HUES64 (cell line): ENCODE results near the gene SLC43A1.
A peak's percentile ranks its signal among the peaks of the same experiment; 100 is the strongest.

ENCODE experiments used
- H3K27ac ChIP-seq: 2 replicates; pipeline ENCODE4 v1.7.0; 2013; ENCODE audit warnings: low read depth, low read length, inconsistent platforms
- H3K27me3 ChIP-seq: 2 replicates; pipeline ENCODE4 v1.6.1; 2013; ENCODE audit warnings: mild to moderate bottlenecking, low read length; ENCODE audit not compliant: insufficient read depth
- H3K36me3 ChIP-seq: 2 replicates; pipeline ENCODE4 v1.6.1; 2013; ENCODE audit warnings: mild to moderate bottlenecking, low read length; ENCODE audit not compliant: insufficient read depth
- H3K4me1 ChIP-seq: 2 replicates; pipeline ENCODE4 v1.6.1; 2013; ENCODE audit warnings: mild to moderate bottlenecking, low read length, moderate library complexity; ENCODE audit not compliant: insufficient read depth
- H3K4me3 ChIP-seq: 2 replicates; pipeline ENCODE4 v1.5.1; 2013; ENCODE audit warnings: mild to moderate bottlenecking, low read length, moderate library complexity
- H3K9ac ChIP-seq: 2 replicates; pipeline ENCODE4 v1.6.1; 2013; ENCODE audit warnings: mild to moderate bottlenecking, low read depth, low read length
- H3K9me3 ChIP-seq: 2 replicates; pipeline ENCODE4 v1.6.1; 2013; ENCODE audit warnings: low read depth, low read length; ENCODE audit not compliant: insufficient read depth
- WGBS: fragments of 150-250, 120-280 bp; methylation state at CpG from one replicate; pipeline ENCODE4 v1.1.7; 2013; ENCODE audit warnings: missing lambda C conversion rate; 5-methylcytosine and 5-hydroxymethylcytosine counted together

Gene SLC43A1

DNA sequence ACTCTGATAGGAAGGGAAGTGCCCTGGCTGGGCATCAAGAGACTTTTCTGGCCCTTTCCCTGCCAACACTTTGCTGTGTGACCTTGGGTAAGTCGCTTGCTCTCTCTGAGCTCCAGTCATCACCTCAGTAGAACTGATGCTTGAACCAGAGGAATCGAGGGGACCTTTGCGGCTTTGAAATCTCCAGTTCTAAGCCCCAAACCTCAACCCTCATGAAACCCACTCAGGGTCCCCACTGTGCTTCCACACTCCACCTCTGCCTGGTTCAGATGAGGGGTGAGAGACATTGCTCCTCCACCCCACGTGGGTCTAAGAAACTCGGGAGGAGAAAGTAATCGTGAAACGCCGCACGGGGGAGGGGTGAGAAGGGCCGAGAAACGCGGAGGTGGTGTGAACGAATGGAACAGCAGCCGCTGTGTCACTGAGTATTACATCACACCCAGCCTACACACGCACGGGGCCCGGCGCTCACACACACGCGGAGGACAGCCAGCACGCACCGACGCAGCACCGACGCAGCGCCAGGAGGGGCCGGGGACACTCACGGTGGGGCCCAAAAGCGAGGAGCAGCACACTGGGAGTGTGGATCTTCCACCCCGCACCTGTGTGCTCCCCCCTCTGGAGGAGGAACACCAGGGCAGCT lies 50.8 kb downstream of the SLC43A1 start:
- Histone ChIP-seq H3K4me1 (peaks cover 27% of the 10 kb centered on the region), H3K27ac (no peak overlapping the region), H3K9ac (no peak overlapping the region), H3K9me3 (no peaks in the 10 kb centered on the region), H3K4me3 (no peak overlapping the region), H3K27me3 (peaks cover 38% of the 10 kb centered on the region), H3K36me3 (peaks cover 9% of the 10 kb centered on the region)
- WGBS = 68% methylated on average over 30 of the region's 30 CpGs

GRCh38 chr11:57463671-57464538 lies 51.6 kb downstream of the SLC43A1 start:
- Histone ChIP-seq H3K9ac (no peak overlapping the region), H3K9me3 (no peaks in the 10 kb centered on the region), H3K4me1 (peaks cover 29% of the 10 kb centered on the region), H3K27me3 (peaks cover 45% of the 10 kb centered on the region), H3K36me3 (peaks cover 1% of the 10 kb centered on the region; the same call in 1 of the 2 replicates), H3K4me3 (no peak overlapping the region), H3K27ac (no peak overlapping the region)
- WGBS = 28% methylated on average over 12 of the region's 14 CpGs

DNA sequence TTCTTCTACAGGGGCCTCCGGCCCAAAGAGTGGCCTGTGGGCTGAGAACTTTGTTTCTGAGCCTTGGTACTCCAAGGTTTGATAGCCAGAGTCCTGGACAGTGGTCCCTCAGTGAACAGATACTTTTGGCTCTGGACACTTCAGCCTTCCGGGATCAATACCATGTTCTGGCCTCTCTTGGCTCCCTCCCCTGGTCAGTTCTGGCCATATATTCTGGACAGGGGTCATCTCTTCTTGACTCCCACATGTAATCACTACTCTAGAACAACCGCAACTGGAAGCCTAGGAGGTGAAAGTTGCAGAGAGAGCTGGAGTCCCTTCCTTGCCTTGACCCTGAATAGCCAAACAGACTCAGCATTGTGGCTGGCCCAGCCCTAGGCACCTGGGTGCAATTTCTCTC lies 52.9 kb downstream of the SLC43A1 start:
- no peaks in the 10 kb centered on the region for H3K9me3 ChIP-seq
- no peaks in the 10 kb centered on the region for H3K36me3 ChIP-seq
- H3K9ac ChIP-seq = no peak overlapping the region
- H3K4me3 ChIP-seq = no peak overlapping the region
- peaks cover 24% of the 10 kb centered on the region for H3K4me1 ChIP-seq
- 91% methylated on average over 3 of the region's 3 CpGs for WGBS
- H3K27me3 ChIP-seq = peaks cover 59% of the 10 kb centered on the region
- no peak overlapping the region for H3K27ac ChIP-seq

- 67% methylated on average over 16 of the region's 16 CpGs for whole genome bisulfite sequencing
- Histone ChIP-seq H3K4me1 (peaks cover 24% of the 10 kb centered on the region), H3K36me3 (no peaks in the 10 kb centered on the region), H3K27me3 (peaks cover 63% of the 10 kb centered on the region), H3K9me3 (no peaks in the 10 kb centered on the region), H3K9ac (no peak overlapping the region), H3K4me3 (peak overlapping the region; percentile 68), H3K27ac (no peak overlapping the region)
Observed at GRCh38 chr11:57461841-57462489, 53.5 kb downstream of the SLC43A1 start.

DNA sequence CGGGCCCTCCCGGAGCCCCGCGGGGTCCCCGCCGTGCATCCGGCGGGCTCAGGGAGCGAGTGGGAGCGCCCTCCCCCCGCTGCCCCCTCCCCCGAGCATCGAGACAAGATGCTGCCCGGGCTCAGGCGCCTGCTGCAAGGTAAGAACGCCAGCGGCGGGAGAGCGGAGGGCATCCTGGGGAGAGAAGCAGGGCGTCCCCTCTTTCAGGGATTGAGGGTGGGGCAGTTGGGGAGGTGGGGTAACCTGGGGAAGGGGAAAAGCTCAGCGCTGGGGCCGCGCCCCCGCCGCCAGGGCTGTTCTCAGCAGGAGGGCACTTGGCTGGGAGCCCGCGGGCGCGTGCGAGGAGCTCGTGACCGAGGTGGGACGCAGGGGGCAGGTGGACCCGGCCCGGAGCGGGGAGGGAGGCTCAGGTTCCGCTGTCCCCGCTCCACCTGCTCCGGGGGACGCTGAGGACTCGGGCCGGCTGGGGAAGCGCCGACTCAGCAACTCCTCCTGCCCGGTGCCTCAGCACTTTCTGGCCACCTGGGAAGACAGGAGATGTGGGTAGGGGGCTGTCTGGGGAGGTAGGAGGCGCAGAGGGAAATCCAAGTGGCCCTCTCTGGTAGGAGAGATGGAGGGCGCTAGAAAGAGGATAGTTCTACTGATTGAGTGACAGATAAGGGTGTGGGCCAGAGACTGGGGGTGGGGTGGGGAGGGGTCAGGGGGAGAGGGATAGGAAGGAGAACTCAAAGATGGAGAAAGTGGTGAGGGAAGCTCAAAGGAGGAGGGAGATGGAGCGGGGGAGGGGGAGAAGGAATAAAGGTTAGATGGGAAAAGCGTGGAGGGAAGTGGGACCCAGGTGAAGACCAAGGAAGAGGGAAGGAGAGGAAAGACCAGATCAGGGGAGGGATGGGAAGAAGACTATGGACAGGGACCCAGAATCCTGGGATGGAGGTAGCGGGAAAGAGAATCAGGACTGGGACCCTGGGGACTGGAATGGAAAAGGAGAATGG lies 54.4 kb downstream of the SLC43A1 start:
- Histone ChIP-seq H3K27ac (no peak overlapping the region), H3K9ac (no peak overlapping the region; the same call in 1 of the 2 replicates), H3K27me3 (peaks cover 71% of the 10 kb centered on the region), H3K4me1 (peaks cover 24% of the 10 kb centered on the region), H3K9me3 (no peaks in the 10 kb centered on the region), H3K36me3 (no peaks in the 10 kb centered on the region), H3K4me3 (peak overlapping the region; percentile 68)
- 2% methylated on average over 50 of the region's 50 CpGs for WGBS

DNA sequence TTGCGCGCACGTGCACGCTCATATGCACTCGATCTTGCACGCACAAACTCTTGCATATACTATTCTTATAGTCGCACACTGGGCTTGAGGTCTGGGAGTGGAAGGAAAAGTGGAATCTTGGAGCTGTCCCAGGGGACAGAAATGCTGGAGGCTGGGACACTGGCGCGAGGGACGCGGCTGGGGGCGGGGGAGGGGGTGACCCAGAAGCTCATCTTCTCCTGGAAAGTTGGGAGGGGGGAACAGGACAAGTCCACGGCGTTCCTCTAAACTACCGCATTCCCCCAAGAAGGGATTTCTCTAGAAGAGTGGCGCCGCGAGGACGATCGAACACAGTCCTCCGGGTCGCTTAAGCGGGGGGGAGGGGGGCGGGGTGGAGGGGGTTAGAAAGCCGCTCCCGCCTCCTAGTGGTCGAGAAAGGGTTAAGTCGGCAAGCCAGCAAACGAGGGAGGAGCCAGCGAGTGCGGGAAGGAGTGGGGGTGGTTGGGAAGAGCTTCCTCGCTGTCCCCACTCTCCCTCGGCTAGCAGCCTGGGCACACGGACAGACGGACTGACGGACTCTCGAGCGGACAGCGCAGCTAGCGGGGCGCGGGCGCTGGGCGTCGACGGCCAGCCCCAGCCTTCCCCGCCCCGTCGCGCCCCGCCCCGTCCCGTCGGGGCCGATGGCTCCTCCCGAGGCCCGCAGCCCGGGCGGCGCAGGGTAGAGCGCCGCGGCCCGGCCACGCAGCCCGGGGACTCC lies 55.3 kb downstream of the SLC43A1 start, which contains the start of gene RTN4RL2:
RTN4RL2 (plus strand) TSS at position 507 of the 736 bp plus-strand sequence. CDS start 338 bp downstream, outside the sequence.
- peak within 1 kb of the TSS; percentile 31 for H3K9ac ChIP-seq
- under 1% methylated on average over 63 of the region's 66 CpGs for WGBS

DNA sequence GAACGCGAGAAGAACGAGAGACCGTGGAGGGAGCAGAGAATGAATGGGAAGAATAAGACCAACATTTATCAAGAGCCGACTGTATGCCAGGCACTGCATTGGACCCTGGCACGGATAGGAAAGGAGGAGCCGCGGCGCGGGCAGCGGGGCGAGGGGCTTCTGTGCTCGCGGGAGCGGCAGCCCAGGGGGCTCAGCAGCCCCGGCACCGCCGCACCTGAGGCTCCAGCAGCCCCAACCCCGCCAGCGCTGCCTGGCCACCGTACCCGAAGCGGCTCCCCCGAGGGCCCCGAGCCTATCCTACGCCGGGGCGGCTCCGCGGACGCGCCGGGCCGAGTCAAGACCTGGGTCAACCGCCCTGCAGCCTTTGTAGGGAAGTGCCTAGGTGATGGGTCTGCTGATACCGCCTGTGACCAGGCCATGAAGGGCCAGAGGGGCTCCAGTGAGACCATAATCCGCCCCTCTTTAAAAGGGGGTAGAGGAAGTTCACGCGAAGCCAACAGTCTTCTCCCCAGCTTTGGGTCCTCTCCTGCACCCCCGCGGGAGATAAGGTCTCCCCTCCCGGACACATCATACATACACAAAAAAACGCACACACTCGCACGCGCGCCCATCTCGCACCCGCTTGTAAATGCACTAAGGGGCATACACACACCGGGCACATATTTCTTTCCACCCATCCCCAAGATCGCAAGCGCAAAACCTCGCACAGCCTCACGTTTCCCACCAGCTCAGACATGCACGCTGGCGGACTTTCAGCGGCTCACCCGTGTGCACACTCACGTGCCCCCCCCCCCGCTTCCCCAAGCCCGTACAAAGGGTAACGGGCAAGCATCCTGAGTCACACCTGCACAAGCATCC lies 56.1 kb downstream of the SLC43A1 start:
- Histone ChIP-seq H3K27me3 (peaks cover 70% of the 10 kb centered on the region), H3K27ac (no peak overlapping the region), H3K4me1 (peaks cover 21% of the 10 kb centered on the region), H3K9me3 (no peaks in the 10 kb centered on the region), H3K9ac (no peak overlapping the region), H3K4me3 (peak overlapping the region; percentile 68), H3K36me3 (no peaks in the 10 kb centered on the region)
- 1% methylated on average over 61 of the region's 62 CpGs for WGBS

More for the DNA sequence above, 55.3 kb downstream of the SLC43A1 start, which contains the start of gene RTN4RL2:
- peak within 1 kb of the TSS; percentile 68 for H3K4me3 ChIP-seq
- no peak within 1 kb of the TSS for H3K27ac ChIP-seq
- H3K36me3 ChIP-seq = no peaks in the 10 kb centered on the region
- no peaks in the 10 kb centered on the region for H3K9me3 ChIP-seq
- H3K4me1 ChIP-seq = peaks cover 24% of the 10 kb centered on the region
- H3K27me3 ChIP-seq = peaks cover 71% of the 10 kb centered on the region

GRCh38 chr11:57458410-57459163 lies 56.9 kb downstream of the SLC43A1 start:
- no peak overlapping the region for H3K9ac ChIP-seq
- peaks cover 68% of the 10 kb centered on the region for H3K27me3 ChIP-seq
- WGBS = 1% methylated on average over 44 of the region's 44 CpGs
- no peaks in the 10 kb centered on the region for H3K9me3 ChIP-seq
- H3K36me3 ChIP-seq = no peaks in the 10 kb centered on the region
- H3K4me3 ChIP-seq = peak overlapping the region; percentile 68
- peaks cover 13% of the 10 kb centered on the region for H3K4me1 ChIP-seq
- no peak overlapping the region for H3K27ac ChIP-seq

- H3K4me3 ChIP-seq = peak overlapping the region; percentile 68
- 3% methylated on average over 16 of the region's 16 CpGs for WGBS
- H3K27me3 ChIP-seq = peaks cover 62% of the 10 kb centered on the region
- no peak overlapping the region for H3K27ac ChIP-seq
- H3K4me1 ChIP-seq = peaks cover 8% of the 10 kb centered on the region
- no peaks in the 10 kb centered on the region for H3K9me3 ChIP-seq
- no peak overlapping the region for H3K9ac ChIP-seq
- H3K36me3 ChIP-seq = no peaks in the 10 kb centered on the region
Observed at GRCh38 chr11:57458060-57458409, 57.5 kb downstream of the SLC43A1 start.
